GM19468 (cell line): ENCODE measurements around the gene PNRC2.
"Not testable (repeated sequence)": the region's sequence is repeated elsewhere in the genome, so short reads cannot be mapped to it uniquely, and the experiment has no call there.

Source experiments
- ATAC-seq: cut with Tn5 transposase; IDR thresholded peaks from one replicate; pipeline ENCODE4 v1.9.1; 2021; ENCODE audit warnings: mild to moderate bottlenecking, moderate library complexity, moderate number of reproducible peaks; ENCODE audit not compliant: unreplicated experiment; ENCODE audit errors: extremely low read depth

The PNRC2 gene

DNA sequence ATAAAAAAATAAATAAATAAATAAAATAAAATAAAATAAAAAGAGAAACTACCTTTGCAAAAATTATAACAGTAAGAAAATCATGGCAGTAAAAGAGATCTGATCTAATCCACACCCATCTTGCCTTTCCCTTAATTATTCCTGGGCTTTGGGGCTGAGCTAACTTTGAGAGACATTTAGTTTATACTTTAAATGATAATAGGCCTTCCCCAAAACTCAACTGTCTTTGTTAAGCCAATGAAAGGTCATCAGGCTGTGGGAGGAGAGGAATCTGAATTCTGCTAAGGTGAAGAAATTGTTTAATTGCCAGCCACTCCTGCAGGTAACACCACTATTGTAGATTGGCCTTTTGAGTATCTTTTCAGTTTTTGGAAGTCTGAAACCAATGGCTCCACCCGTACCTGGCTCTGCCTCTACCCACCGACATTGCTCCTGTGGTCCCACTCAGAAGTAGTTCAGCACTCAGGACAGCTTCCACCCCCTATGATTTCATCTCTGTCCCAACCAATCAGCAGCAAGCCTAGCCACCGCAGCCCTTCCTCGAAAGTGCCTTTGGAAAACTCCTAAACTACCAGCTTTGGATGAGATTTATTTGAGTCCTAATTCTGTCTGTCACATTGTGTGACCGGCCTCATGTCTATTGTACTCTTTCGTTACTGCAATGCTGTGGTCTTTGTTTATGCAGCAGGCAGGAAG, 23.0 kb upstream of the PNRC2 start:
- ATAC-seq = no peak

DNA sequence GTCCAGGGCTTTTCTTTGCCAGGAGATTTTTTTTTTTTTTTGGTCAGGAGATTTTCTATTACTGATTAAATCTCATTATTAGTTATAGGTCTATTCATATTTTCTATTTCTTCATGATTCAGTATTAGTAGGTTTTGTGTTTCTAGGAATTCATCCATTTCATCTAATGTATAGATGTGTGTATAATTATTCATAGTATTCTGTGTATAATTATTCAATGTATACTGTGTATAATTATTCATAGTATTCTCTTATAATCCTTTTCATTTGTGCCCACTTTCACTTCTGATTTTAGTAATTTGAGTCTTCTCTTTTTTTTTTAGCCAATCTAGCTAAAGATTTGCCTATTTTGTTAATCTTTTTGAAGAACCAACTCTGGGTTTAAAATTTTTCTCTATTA, 12.3 kb upstream of the PNRC2 start:
- no peak for ATAC-seq

DNA sequence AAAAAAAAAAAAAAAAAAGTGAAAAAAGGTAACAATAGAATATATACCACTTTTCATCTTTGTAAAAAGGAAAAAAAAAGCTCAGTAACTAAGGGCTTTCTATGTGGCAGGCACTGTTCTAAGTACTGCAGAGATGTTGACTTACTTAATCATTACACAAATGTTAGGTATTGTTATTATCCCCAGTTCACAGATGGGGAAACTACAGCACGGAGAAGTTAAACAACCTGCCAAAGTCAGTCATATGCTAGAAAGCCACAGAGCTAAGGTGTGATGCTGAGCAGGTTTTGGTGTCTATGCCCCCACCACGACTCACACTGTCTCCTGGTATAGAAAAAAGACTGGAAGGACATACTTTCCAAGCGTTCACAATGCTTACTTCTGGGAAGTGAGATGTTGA, 6.6 kb upstream of the PNRC2 start:
- no peak for ATAC-seq

GRCh38 chr1:23957096-23957495, 2.5 kb upstream of the PNRC2 start:
- no peak for ATAC-seq

DNA sequence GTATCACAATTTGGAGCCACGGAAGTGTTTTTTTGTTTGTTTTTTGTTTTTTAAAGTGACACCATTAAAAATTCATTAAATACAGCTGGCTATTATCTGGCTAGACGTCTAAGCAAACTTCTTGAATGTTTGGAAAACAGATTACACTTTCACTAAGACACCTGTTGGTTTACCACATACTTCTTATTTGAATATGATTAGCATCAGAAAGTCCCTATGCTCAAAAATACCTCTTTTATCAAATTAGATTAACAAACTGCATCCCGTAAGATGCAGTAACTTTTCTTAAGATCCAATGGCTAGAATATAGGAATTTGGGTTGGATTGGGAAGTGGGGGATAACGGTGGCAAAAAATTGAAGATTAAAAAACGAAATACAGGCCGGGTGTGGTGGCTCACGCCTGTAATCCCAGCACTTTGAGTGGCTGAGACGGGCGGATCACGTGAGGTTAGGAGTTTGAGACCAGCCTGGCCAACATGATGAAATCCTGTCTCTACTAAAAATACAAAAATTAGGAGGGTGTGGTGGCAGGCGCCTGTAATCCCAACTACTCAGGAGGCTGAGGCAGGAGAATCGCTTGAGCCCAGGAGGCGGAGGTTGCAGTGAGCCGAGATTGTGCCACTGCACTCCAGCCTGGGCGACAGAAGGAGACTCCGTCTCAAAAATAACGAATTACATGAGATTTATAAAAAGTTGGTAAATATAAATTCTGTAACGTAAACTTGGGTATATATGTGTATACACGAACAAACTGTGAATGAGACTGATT, 1.4 kb upstream of the PNRC2 start:
- not testable (repeated sequence) for ATAC-seq

- ATAC-seq = peak; percentile 36
These were observed 693 bp upstream of the PNRC2 start for GRCh38 chr1:23958810-23959460.

DNA sequence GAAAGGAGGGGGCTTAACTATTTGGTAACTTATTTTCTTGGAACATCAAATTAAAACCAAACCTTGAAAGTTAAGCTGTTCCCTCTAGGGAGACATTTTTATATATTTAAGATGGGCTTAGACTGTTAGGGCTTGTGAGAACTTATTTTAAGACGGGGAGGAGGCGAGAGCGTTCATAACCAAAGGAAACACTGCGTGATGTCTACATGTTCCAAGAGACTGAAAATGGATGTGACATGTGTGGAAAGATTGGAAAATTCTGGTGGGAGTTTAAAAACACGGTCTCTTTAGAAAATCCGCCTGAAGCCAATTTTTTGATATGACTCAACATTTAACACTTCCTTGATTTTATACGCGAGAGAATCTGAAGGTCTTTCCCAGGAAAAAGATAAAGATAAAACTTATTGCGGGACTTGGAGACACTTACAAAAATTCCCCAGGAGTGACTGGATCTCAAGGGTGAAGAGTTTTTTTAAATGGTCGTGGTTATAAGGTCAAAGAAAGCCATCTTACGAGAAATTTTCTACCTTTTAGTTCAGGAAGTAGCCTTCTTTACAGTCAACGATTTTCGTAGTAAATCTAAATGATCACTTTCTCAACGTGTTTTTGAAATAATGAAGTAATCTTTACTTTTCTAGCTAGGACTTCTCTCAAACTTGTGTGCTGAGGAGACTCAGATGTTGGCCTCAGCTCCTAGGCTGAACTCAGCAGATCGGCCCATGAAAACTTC, 828 bp downstream of the PNRC2 start:
- ATAC-seq = no peak

- ATAC-seq = no peak
These were observed 4.1 kb downstream of the PNRC2 start for GRCh38 chr1:23963617-23964234.

DNA sequence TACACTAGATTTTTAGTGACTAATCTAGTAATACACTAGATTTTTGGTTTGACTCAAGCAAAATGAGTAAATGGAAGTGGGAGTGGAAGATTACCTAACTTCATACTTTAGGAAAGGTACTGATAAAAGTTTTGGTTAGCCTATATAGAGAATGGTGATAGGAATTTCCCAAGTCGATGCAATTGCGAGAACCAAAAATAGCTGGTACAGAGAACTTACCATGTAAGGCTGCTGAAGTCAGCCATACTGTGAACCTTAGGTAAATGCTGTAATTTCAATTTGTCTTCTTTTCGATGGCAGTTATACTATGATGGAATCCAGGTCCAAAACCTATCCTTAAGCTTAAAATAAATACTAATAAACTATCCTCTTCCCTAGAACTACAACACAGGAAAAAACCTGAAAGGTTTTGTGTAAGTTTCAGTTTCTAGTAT, 4.6 kb downstream of the PNRC2 start:
- no peak for ATAC-seq

DNA sequence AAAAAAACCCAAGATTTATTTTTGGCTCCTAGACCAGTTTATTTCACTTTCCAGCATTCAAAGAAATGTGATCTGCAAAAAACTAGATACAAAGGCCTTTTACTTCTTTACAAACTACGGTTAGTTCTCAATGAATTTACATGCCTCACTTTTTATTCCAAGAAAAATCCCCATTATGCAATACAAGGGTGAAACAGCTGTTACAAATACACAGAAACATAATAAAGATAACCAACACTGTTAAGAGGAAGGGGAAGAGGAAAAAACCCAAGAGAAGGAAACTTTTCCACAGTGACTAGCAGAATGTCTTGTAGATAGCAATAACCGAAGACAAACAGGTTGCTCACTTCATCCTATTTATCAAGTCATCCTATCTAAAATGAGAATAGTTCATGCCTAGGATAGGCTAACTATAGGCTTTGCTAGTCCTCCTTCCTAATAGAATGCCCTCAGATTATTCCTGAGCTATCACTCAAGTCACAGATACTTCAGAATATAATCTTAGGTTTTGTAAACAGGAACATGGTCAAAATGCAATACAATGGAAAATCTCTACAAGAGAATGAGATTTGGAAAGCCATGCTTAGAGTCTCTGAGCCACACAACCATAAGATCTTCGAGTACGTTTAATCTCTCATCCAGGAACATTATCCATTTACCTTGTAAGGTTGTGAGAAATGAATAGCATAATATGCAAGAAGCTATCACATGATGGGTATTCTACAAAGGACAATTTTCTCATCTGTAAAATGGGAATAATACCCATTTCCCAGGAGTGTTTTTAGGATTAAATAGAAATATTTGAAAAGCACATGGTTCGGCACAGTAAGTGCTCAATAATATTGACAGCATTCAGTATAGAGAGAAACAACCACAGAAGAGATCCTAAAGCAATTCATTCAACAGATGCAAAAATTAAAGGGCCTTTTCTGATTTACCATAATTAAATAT, 5.4 kb downstream of the PNRC2 start:
- ATAC-seq = no peak

GRCh38 chr1:23966973-23967493, 7.4 kb downstream of the PNRC2 start:
- no peak for ATAC-seq

- no peak for ATAC-seq
These were observed 8.2 kb downstream of the PNRC2 start for GRCh38 chr1:23967871-23968270.

- ATAC-seq = no peak
These were observed 17.7 kb downstream of the PNRC2 start for GRCh38 chr1:23977187-23977853.

GRCh38 chr1:23977854-23978191, 18.2 kb downstream of the PNRC2 start:
- no peak for ATAC-seq

DNA sequence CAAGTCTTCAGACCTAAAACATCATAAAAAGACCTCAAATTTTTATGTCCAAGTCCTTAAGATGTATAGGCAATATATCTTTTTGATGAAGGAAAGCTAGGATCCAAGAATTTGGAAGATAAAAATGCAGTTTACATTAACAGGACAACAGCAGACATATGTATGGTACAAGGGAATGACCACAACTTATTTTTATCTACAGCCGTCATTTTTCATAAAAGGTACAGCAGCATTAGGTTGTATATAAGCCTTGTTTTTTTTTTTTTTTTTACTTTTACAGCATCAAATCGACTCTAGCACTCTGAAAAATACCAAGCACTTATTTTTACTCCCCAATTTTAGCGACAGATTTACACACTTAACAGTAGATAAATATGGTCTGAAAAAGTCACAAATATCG, 19.2 kb downstream of the PNRC2 start:
- ATAC-seq = no peak

GRCh38 chr1:23979387-23979880, 19.8 kb downstream of the PNRC2 start:
- no peak for ATAC-seq

DNA sequence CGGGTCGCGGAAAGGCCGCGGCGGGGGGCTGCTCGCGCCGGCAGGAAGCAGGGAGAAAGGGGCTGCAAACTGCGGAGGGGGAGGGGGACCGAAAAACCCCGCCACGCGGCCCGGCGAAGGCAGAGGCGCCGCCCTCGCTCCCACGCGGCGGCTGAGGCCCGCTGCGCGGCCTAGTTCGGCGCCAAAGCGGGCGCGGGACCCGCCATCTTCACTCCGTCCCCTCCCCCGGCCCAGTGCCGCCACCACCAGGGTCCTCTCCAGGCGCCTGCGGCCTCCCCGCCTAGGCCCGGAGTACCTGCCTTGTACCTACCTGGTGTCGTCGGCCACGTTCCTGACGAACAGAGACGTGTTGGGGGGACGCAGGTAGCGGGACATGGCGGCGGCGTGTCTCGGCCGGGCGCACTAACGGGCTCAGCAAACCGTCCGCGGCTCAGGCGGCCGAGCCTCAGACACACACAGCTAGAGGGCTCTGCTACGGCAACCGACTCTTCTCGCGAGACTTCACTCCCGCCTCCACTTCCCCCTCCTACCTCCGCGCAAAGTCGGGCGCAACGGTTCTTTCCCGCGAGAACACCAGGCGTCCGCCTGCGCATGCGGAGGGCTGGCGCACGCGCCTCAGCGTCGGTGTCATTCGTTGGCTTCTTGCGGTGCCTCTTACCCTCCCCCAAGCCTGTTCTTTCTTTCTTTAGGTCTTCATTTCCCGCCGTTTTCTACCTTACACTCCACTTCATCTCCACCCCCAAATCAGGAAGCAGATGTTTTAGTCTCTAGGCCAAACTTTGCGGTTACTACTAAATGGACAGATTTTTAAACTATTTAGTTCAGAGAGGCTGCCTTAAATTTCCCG, 20.5 kb downstream of the PNRC2 start, which contains the start of gene SRSF10:
SRSF10 (minus strand) TSS at position 447 of the 847 bp plus-strand sequence; CDS start at position 375, 72 bp downstream.
- peak; percentile 59 for ATAC-seq
